ENCODE results near the gene ZFAND6.
"Not testable (repeated sequence)": the region's sequence is repeated elsewhere in the genome, so short reads cannot be mapped to it uniquely, and the experiment has no call there.

Gene ZFAND6

DNA sequence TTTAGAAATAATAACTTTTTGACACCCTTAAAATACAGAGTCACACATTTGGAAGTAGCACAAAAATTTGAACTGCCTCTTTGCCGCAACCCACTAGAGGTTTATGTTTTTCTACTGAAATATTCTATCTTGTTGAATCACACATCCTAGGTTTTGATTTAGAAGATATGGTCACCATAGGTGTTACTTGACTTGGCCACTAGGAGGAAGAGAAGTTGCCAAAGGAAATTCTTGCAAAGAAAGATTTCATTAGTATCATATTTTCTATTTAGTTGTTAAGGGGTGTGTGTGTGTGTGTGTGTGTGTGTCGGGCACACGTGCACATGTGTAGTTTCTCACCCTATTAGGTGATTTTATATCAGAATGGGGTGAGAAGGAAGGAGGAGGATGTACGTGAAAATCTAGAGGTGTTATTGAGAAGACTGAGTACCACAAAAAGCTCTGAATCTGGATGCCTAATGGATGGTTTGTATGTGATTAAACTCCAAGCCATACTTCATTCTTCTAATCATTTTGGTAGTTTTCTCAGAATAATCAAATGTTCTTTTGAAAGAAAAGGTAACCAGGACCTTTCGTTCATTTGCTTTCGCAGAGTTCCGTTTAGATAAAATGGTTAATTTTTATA, 31.5 kb downstream of the ZFAND6 start:
- no peak overlapping the region for H3K4me2 ChIP-seq
- TF ChIP-seq Cebpa-rat (IDR thresholded peaks at IDR 0.05): no peak

DNA sequence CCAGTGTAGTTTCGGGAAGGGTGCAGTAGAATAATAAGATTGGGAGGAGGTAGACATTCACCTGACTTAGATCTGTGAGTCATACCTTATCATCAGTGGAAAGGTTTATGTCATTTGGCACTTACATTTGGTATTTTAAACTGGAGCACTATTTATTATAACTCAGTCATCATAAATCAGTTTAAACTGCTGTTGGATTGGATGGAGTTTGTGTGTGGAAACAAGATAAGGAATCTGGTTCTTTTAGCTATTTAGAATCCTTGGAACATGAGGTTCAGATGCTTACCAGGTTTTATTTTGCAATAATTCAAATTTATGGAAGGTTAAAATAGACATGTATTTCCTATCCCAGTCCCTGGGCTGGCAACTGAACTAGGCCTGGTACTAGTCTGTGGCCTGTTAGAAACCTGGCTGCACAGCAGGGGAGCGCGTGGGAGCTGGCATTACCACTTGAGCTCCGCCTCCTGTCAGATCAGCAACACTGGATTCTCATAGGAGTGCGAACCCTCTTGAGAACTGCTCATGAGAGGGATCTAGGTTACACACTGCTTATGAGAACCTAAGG, 34.5 kb downstream of the ZFAND6 start:
- Histone ChIP-seq H3K4me1 (peaks cover 17% of the 10 kb centered on the region), H3K27ac (no peak overlapping the region), H3K4me2 (no peak overlapping the region), H3K4me3 (no peak overlapping the region), H3K9me3 (no peaks in the 10 kb centered on the region), H3K36me3 (peaks cover 20% of the 10 kb centered on the region; the same call in 1 of the 2 replicates), H3K27me3 (no peaks in the 10 kb centered on the region), H3K9ac (no peak overlapping the region), H4K20me1 (peaks cover 94% of the 10 kb centered on the region)
- no peak for TF ChIP-seq Cebpa-rat (IDR thresholded peaks at IDR 0.05)

More for the DNA sequence above, 31.5 kb downstream of the ZFAND6 start:
- Histone ChIP-seq H3K4me1 (peaks cover 17% of the 10 kb centered on the region), H3K9ac (no peak overlapping the region), H3K27ac (no peak overlapping the region), H3K4me3 (no peak overlapping the region), H3K9me3 (no peaks in the 10 kb centered on the region), H3K27me3 (no peaks in the 10 kb centered on the region), H4K20me1 (peaks cover 96% of the 10 kb centered on the region), H3K36me3 (peaks cover 28% of the 10 kb centered on the region)

DNA sequence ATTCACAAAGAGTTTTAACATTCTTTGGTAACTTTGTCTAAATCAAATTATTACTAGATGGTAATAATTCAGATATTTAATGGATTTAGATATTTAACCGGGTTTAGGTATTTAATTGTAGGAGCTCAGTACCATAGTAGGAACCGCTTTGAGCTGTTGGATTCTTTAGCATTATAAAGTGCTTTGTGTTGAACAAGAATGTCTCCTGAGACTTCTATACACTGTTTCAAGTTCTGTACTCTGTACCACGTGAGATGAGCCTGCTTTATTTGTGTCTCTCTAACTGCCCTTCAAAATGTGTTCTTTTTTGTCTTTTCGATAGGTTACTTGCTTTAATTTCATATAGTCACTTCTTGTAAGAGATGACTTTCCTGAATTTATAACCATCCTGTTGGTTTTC, 36.0 kb downstream of the ZFAND6 start:
- Histone ChIP-seq H3K9me3 (no peaks in the 10 kb centered on the region), H4K20me1 (peaks cover 93% of the 10 kb centered on the region), H3K36me3 (peaks cover 10% of the 10 kb centered on the region; the same call in 1 of the 2 replicates), H3K27me3 (no peaks in the 10 kb centered on the region), H3K9ac (no peak overlapping the region), H3K4me1 (peaks cover 27% of the 10 kb centered on the region), H3K4me2 (peak overlapping the region; percentile 26; the same call in 1 of the 2 replicates), H3K27ac (no peak overlapping the region), H3K4me3 (no peak overlapping the region)
- TF ChIP-seq Cebpa-rat (IDR thresholded peaks at IDR 0.05): no peak

DNA sequence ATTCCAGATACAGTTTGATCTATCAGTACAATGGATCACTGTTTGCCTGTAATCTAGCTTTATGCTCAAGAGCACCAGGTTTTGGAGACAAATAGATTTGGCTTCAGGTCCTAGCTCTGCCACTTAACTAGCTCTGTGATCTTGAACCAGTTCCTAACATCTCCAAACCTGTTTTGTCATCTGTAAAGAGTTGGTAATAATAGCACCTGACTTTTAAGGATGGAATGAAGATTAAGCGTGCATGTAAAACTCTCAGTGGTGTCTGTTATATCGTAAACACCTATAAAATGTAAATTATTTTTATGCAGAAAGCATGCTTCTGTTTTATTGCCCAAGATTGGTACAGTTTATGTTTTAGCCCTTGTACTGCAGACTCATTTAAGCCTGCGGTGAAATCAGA, 36.5 kb downstream of the ZFAND6 start:
- H4K20me1 ChIP-seq: peaks cover 93% of the 10 kb centered on the region

DNA sequence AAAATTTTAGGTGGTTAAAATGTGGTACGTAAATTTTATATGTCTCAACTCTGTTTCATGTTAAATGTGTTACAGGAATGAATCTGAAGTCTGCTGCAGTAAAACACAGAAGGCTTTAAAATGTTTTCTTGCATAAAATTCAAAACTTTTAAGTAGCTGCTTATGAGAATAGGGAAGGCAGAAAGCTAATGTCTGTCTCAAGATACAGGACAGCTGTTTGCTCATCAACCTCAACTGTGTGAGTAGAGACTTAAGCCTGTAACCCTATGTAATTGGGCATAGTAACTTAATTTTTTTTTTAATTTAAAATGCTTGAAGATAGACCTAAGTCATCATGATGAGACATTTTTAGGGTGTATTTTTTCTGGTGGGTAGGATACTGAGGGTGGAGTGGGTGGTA, 38.9 kb downstream of the ZFAND6 start:
- H3K4me3 ChIP-seq: no peak overlapping the region
- H3K4me1 ChIP-seq: peaks cover 32% of the 10 kb centered on the region
- H3K27me3 ChIP-seq: no peaks in the 10 kb centered on the region
- no peak overlapping the region for H3K9ac ChIP-seq
- H3K9me3 ChIP-seq: no peaks in the 10 kb centered on the region; the same call in 1 of the 2 replicates
- peaks cover 18% of the 10 kb centered on the region for H3K36me3 ChIP-seq
- H4K20me1 ChIP-seq: peaks cover 91% of the 10 kb centered on the region
- no peak overlapping the region for H3K27ac ChIP-seq
- TF ChIP-seq Cebpa-rat (IDR thresholded peaks at IDR 0.05): no peak
- H3K4me2 ChIP-seq: no peak overlapping the region

More for the DNA sequence above, 36.5 kb downstream of the ZFAND6 start:
- Histone ChIP-seq H3K9ac (no peak overlapping the region), H3K9me3 (no peaks in the 10 kb centered on the region), H3K36me3 (peaks cover 11% of the 10 kb centered on the region), H3K4me2 (no peak overlapping the region), H3K27me3 (no peaks in the 10 kb centered on the region), H3K4me1 (peaks cover 27% of the 10 kb centered on the region), H3K4me3 (no peak overlapping the region), H3K27ac (no peak overlapping the region)
- TF ChIP-seq Cebpa-rat (IDR thresholded peaks at IDR 0.05): no peak

DNA sequence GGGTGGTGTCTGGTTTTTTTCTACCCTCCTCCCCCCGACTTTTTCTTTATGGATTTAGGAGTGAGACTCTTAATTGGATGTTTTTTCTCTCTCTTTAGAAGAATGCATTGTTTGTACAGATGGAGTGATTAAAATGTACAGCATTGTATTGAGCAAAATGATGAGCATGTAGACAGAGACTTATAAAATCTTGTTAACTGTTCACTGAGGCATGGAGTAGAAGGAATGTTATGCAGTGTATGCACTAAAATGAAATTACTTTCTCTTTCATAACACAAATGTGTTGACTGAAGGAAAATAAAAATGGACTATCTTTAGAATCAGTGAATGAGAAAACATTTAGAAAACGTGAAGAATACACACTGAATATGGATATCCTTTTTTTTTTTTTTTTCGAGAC, 39.8 kb downstream of the ZFAND6 start:
- peaks cover 91% of the 10 kb centered on the region for H4K20me1 ChIP-seq
- H3K4me2 ChIP-seq: no peak overlapping the region
- H3K27me3 ChIP-seq: no peaks in the 10 kb centered on the region
- no peak overlapping the region for H3K9ac ChIP-seq
- no peaks in the 10 kb centered on the region; the same call in 1 of the 2 replicates for H3K9me3 ChIP-seq
- H3K4me3 ChIP-seq: no peak overlapping the region
- H3K4me1 ChIP-seq: peaks cover 29% of the 10 kb centered on the region
- H3K27ac ChIP-seq: no peak overlapping the region
- TF ChIP-seq Cebpa-rat (IDR thresholded peaks at IDR 0.05): no peak
- H3K36me3 ChIP-seq: peaks cover 27% of the 10 kb centered on the region

DNA sequence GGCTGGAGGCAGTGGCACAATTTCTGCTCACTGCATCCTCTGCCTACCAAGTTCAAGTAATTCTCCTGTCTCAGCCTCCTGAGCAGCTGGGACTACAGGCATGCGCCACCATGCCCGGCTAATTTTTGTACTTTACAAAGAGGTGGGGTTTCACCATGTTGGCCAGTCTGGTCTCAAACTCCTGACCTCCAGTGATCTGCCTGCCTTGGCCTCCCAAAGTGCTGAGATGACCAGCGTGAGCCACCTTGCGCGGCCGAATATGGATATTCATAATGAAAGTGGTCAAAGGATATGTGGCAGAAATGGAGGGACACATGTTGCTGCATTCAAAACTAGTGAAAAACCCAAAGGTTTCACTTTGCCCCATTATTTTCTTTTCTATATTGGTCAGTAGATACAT, 40.2 kb downstream of the ZFAND6 start:
- H3K9ac ChIP-seq, H3K27me3 ChIP-seq, H3K4me3 ChIP-seq, H3K9me3 ChIP-seq, H3K4me2 ChIP-seq, H3K27ac ChIP-seq: not testable (repeated sequence)
- Histone ChIP-seq H4K20me1 (peaks cover 92% of the 10 kb centered on the region), H3K36me3 (peaks cover 28% of the 10 kb centered on the region), H3K4me1 (peaks cover 28% of the 10 kb centered on the region)

DNA sequence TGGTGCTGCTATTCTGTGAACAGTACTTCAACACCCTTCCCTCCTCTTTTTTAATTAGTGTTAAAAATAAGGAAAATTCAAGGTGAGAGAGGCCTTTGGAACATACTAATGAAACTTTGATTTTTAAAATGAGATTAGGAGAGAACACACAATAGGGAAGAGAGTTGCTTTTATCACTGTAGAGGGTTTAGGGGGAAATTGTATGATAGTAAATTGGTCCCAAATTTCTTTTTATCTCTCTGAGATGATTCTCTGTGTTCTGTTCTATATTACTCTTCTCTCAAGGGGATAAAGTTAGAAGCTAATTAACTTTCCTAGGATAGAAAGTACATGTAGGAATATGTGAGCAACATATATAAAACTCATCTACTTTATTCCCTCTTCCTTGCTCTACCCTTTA, 40.8 kb downstream of the ZFAND6 start:
- Histone ChIP-seq H3K4me3 (no peak overlapping the region), H3K9me3 (no peaks in the 10 kb centered on the region; the same call in 1 of the 2 replicates), H3K36me3 (peaks cover 28% of the 10 kb centered on the region), H3K4me2 (no peak overlapping the region), H4K20me1 (peaks cover 92% of the 10 kb centered on the region), H3K27me3 (no peaks in the 10 kb centered on the region), H3K4me1 (peaks cover 27% of the 10 kb centered on the region), H3K9ac (no peak overlapping the region), H3K27ac (no peak overlapping the region)
- no peak for TF ChIP-seq Cebpa-rat (IDR thresholded peaks at IDR 0.05)

DNA sequence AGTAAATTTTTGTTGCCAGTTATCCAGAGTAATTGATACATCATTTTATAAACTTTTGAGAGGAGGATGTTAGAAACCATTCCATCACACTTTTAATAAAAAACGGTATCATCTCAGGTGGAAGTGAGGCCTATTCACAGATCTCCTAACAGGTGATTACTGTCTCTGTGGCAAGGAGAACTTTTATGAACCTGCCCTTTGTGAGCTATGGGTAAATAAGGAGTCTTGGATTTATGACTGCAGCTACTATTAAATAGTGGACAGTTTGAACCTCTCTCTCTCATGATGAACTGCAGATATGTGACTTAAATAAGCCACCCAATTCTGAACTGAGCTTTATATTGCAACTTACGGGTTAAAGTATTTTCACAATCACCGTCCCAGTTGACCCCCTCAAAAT, 45.7 kb downstream of the ZFAND6 start:
- Histone ChIP-seq H3K27me3 (no peaks in the 10 kb centered on the region), H3K27ac (no peak overlapping the region), H4K20me1 (peaks cover 94% of the 10 kb centered on the region), H3K9me3 (no peaks in the 10 kb centered on the region; the same call in 1 of the 2 replicates), H3K4me1 (peaks cover 17% of the 10 kb centered on the region), H3K4me2 (0 out of 2 replicates have a peak overlapping the region, but pooled peaks have one; percentile 25), H3K4me3 (no peak overlapping the region), H3K36me3 (peaks cover 43% of the 10 kb centered on the region), H3K9ac (no peak overlapping the region)
- TF ChIP-seq Cebpa-rat (IDR thresholded peaks at IDR 0.05): no peak

DNA sequence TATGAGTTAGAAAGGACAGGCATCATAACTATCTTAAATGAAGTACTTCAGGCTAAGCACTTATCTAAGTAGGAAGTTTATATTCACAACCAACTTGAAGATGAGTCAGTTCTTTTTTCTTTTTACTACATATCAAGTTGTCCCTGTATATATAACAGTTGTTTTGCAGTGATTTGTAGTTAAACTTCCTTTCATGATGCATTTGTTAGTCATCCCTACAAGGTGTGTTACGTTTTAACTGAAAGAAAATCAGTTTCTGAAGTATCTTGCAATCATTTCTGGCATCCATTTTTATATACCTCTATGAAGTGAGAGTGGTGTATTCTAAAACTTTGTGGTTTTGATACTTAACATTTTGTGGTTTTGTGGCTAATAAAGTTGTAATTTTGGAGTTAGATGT, 46.1 kb downstream of the ZFAND6 start:
- Histone ChIP-seq H3K4me2 (0 out of 2 replicates have a peak overlapping the region, but pooled peaks have one; percentile 25), H3K4me1 (peaks cover 17% of the 10 kb centered on the region), H3K27ac (no peak overlapping the region), H3K27me3 (no peaks in the 10 kb centered on the region), H3K4me3 (no peak overlapping the region), H3K36me3 (peaks cover 43% of the 10 kb centered on the region), H3K9me3 (no peaks in the 10 kb centered on the region; the same call in 1 of the 2 replicates), H4K20me1 (peaks cover 94% of the 10 kb centered on the region), H3K9ac (no peak overlapping the region)
- TF ChIP-seq Cebpa-rat (IDR thresholded peaks at IDR 0.05): no peak

All from BLaER1 (cell line).